K562 (cell line): Measurements from ENCODE around the gene PSMG3. TPM values are rescaled to one million over a fixed set of nuclear protein-coding genes. Genes with fewer than 3 reads are reported as not detected.

ENCODE experiments used
- ATAC-seq: fragments of 200-7000 bp; cut with Tn5 transposase; 3 replicates; pipeline ENCODE4 v1.9.1; 2020; ENCODE audit warnings: moderate library complexity
- BruUV-seq: library from RNA; stranded (reverse); fragments of 400-500 nt; replicated peaks from 2 replicates; lab custom pipeline; 2021; lab: Mats Ljungman, UMichigan
- CTCF ChIA-PET: fragments of 300-600 bp; formaldehyde crosslinking; extraction: SDS; loops from one replicate; lab custom pipeline; 2021; ENCODE audit warnings: low intra/inter-chr PET ratio; lab: Yijun Ruan, JAX
- POLR2A ChIA-PET: fragments of 300-600, 350-650 bp; sonication (Branson Sonifier 250); formaldehyde crosslinking; extraction: SDS; loops from one replicate; lab custom pipeline; 2021; ENCODE audit warnings: antibody characterized with exemption, inconsistent platforms; lab: Yijun Ruan, JAX
- DNase-seq, 4 experiments: peaks; one replicate each; pipeline versions ENCODE4 v3.0.0 to v3.0.0-alpha.2; 2011 to 2018; ENCODE audit warnings: low spot score in 3 of 4, mixed read lengths in 3 of 4; ENCODE audit errors: extremely low read depth in 1 of 4
- FAIRE-seq: peaks from 2 replicates; lab custom pipeline; 2011; peaks lifted over from hg19 to GRCh38; lab: Jason Lieb, UNC
- H2AFZ ChIP-seq: 2 replicates; pipeline ENCODE4 v1.6.0; 2011; ENCODE audit warnings: low read depth, low read length, control low read depth, inconsistent platforms
- H3K27ac ChIP-seq: fragments of 200-600 bp; 3 replicates; pipeline ENCODE4 v1.8.0; 2011; ENCODE audit warnings: low read depth, mild to moderate bottlenecking, control low read depth, inconsistent platforms, low read length, moderate library complexity, mixed read lengths; ENCODE audit errors: extremely low read depth
- H3K27me3 ChIP-seq, 2 experiments: fragments of 300-600 bp in 1 of 2; 2 replicates in 1 of 2; 3 replicates in 1 of 2; pipeline versions ENCODE4 v1.6.0 to v1.8.0; 2011; ENCODE audit warnings: inconsistent platforms in 2 of 2, low read length in 2 of 2, mild to moderate bottlenecking in 1 of 2, mixed read lengths in 1 of 2, moderate library complexity in 1 of 2; ENCODE audit not compliant: control insufficient read depth in 2 of 2, insufficient read depth in 2 of 2
- H3K36me3 ChIP-seq: fragments of 300-600 bp; 3 replicates; pipeline ENCODE4 v1.8.0; 2011; ENCODE audit warnings: mild to moderate bottlenecking, low read length, inconsistent platforms; ENCODE audit not compliant: control insufficient read depth, insufficient read depth
- H3K4me1 ChIP-seq, 2 experiments: fragments of 200-600 bp in 1 of 2; replicated peaks in 1 of 2; 2 replicates in 1 of 2; 3 replicates in 1 of 2; pipeline versions ENCODE4 v1.5.1 to v1.8.0; 2011; ENCODE audit warnings: inconsistent platforms in 2 of 2, low read length in 2 of 2, mild to moderate bottlenecking in 1 of 2, mixed read lengths in 1 of 2, moderate library complexity in 1 of 2; ENCODE audit not compliant: control insufficient read depth in 2 of 2, insufficient read depth in 2 of 2
- H3K4me2 ChIP-seq: 2 replicates; pipeline ENCODE4 v1.6.1; 2011; ENCODE audit warnings: low read length, control low read depth, inconsistent platforms, mixed read lengths; ENCODE audit not compliant: insufficient read depth
- H3K4me3 ChIP-seq: fragments of 200-600 bp; sonication (generic), shearing (Covaris generic); 2 replicates; pipeline ENCODE4 v1.5.1; 2016; ENCODE audit warnings: control low read depth, inconsistent platforms
- H3K79me2 ChIP-seq: fragments of 200-600 bp; 3 replicates; pipeline ENCODE4 v1.8.0; 2011; ENCODE audit warnings: low read length, inconsistent platforms; ENCODE audit not compliant: control insufficient read depth, insufficient read depth
- H3K9ac ChIP-seq, 2 experiments: 2 replicates each; pipeline versions ENCODE4 v1.6.0 to v1.6.1; 2011; ENCODE audit warnings: low read depth in 2 of 2, low read length in 2 of 2, control low read depth in 1 of 2, inconsistent platforms in 1 of 2, mild to moderate bottlenecking in 1 of 2, mixed read lengths in 1 of 2; ENCODE audit not compliant: insufficient read depth in 1 of 2
- H3K9me1 ChIP-seq: one replicate; pipeline ENCODE4 v1.6.0; 2011; ENCODE audit warnings: inconsistent platforms, mild to moderate bottlenecking, low read length, moderate library complexity; ENCODE audit not compliant: control insufficient read depth, insufficient read depth
- H3K9me3 ChIP-seq: replicated peaks from 2 replicates; pipeline ENCODE4 v1.5.1; 2011; ENCODE audit warnings: low read depth, low read length, inconsistent platforms; ENCODE audit not compliant: control insufficient read depth, insufficient read depth
- H4K20me1 ChIP-seq: replicated peaks from 2 replicates; pipeline ENCODE4 v1.6.1; 2011; ENCODE audit warnings: low read length, inconsistent platforms, mixed read lengths; ENCODE audit not compliant: control insufficient read depth, insufficient read depth
- ETV5 ChIP-seq: sonication (generic); formaldehyde crosslinking; IDR thresholded peaks from 2 replicates; pipeline ENCODE4 v1.4.0; 2020; ENCODE audit warnings: low read depth, mild to moderate bottlenecking, missing genetic modification reagents
- POLR2B ChIP-seq: fragments of 450-650 bp; IDR thresholded peaks from 2 replicates; pipeline ENCODE4 v1.6.1; 2018; ENCODE audit warnings: low read depth; ENCODE audit not compliant: partially characterized antibody
- TCF3 ChIP-seq: sonication (generic); formaldehyde crosslinking; IDR thresholded peaks from 2 replicates; pipeline ENCODE4 v1.4.0; 2020; ENCODE audit warnings: mild to moderate bottlenecking, missing genetic modification reagents
- ZNF695 ChIP-seq: fragments of 450-650 bp; formaldehyde crosslinking; IDR thresholded peaks from 2 replicates; pipeline ENCODE4 v1.4.0; 2020; ENCODE audit warnings: mild to moderate bottlenecking, moderate library complexity
- WGBS: fragments of 100-300 bp; shearing (Covaris generic); methylation state at CpG from one replicate; pipeline ENCODE4 v1.1.6; 2016; ENCODE audit warnings: low coverage, mixed read lengths; ENCODE audit not compliant: insufficient coverage; ENCODE audit errors: missing lambda C conversion rate; 5-methylcytosine and 5-hydroxymethylcytosine counted together
- in situ Hi-C: fragments of 300-500 bp; cut with MboI; formaldehyde crosslinking; loops from 4 replicates; pipeline ENCODE4 v1.15.0; 2018; ENCODE audit warnings: inconsistent platforms, mixed read lengths
- intact Hi-C: fragments of 100-400 bp; cut with micrococcal nuclease; formaldehyde crosslinking; loops from 2 replicates; pipeline ENCODE4 v1.14.2; 2022
- polyA plus RNA-seq, 8 experiments: library from polyadenylated mRNA; depleted of rRNA in 4 of 8; stranded (reverse) in 5 of 8; unstranded in 3 of 8; fragments of >200 nt; fragmentation: Nextera tagmentation in 2 of 8; fragmentation: Illumina TruSeq in 1 of 8; extraction: Ambion mirVana in 2 of 8; extraction: Trizol in 1 of 8; gene quantifications; 2 replicates each; pipeline versions ENCODE4 v1.2.1 to v1.2.3, GENCODE V29; 2011 to 2014; ENCODE audit warnings: inconsistent platforms in 1 of 8, missing spikeins in 1 of 8
- total RNA-seq, 7 experiments: library from RNA; depleted of rRNA in 6 of 7; stranded (reverse); fragments of >200 nt in 6 of 7; fragmentation: Illumina TruSeq in 2 of 7; extraction: Trizol in 2 of 7; gene quantifications; 2 replicates each; pipeline versions ENCODE4 v1.2.1 to v1.2.3, GENCODE V29; 2011 to 2021; ENCODE audit warnings: low replicate concordance in 1 of 7
- TF ChIP-seq, protein P1 (sequence below): sonication (generic); formaldehyde crosslinking; IDR thresholded peaks from 2 replicates; pipeline ENCODE4 v1.8.1; 2023; ENCODE audit warnings: mild to moderate bottlenecking, missing genetic modification reagents
- TF ChIP-seq, protein P2 (sequence below): fragments of 450-650 bp; formaldehyde crosslinking; IDR thresholded peaks from 2 replicates; pipeline ENCODE4 v1.4.0; 2020; ENCODE audit warnings: mild to moderate bottlenecking, moderate library complexity

The PSMG3 gene
- total and polyA plus RNA-seq, 9 of the 15 experiments (the other 6 are each of a cell fraction or from before 2014, with no cell fraction given), result 34.8 to 122 (median 80.1) TPM

DNA sequence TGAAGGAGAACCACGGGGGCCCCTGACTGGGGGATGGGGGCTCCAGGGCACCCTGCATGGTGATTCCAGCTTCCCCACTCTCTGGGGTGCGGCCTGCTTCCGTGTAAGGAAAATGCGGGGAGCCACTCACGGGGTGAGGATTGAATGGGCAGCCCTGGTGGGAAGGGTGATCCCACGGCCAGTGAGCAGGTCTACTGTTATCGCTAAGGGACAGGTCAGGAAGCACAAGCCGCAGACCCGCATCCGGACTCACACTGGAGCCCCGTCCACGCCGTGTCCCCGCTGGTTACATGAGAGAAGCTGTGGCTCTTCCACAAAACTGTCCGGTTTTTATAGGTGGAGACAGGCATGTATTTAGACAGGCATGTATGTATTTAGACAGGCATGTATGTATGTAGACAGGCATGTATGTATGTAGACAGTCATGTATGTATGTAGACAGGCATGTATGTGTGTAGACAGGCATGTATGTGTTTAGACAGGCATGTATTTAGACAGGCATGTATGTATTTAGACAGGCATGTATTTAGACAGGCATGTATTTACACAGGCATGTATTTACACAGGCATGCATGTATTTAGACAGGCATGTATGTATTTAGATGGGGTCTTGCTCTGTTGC, 5.7 kb downstream of the PSMG3 start:
- no peaks in the 10 kb centered on the region for H3K9me1 ChIP-seq
- no peaks in the 10 kb centered on the region for H4K20me1 ChIP-seq
- CTCF ChIA-PET, result no interaction called here
- no peak for FAIRE-seq
- H3K4me3 ChIP-seq, result no peak overlapping the region
- intact Hi-C loops, result no loop called here
- no peak for ATAC-seq
- no peaks in the 10 kb centered on the region for H3K9me3 ChIP-seq
- TF ChIP-seq, protein P1, sequence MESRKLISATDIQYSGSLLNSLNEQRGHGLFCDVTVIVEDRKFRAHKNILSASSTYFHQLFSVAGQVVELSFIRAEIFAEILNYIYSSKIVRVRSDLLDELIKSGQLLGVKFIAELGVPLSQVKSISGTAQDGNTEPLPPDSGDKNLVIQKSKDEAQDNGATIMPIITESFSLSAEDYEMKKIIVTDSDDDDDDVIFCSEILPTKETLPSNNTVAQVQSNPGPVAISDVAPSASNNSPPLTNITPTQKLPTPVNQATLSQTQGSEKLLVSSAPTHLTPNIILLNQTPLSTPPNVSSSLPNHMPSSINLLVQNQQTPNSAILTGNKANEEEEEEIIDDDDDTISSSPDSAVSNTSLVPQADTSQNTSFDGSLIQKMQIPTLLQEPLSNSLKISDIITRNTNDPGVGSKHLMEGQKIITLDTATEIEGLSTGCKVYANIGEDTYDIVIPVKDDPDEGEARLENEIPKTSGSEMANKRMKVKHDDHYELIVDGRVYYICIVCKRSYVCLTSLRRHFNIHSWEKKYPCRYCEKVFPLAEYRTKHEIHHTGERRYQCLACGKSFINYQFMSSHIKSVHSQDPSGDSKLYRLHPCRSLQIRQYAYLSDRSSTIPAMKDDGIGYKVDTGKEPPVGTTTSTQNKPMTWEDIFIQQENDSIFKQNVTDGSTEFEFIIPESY, result peak; percentile 22; the same call in 1 of the 2 replicates
- no peak for TF ChIP-seq ZNF695 (CRISPR knock-in tag)
- TF ChIP-seq TCF3 (CRISPR knock-in tag), result peak; percentile 58
- TF ChIP-seq ETV5 (CRISPR knock-in tag), result peak; percentile 35; the same call in 1 of the 2 replicates
- no peak for TF ChIP-seq POLR2B
- TF ChIP-seq, protein P2, sequence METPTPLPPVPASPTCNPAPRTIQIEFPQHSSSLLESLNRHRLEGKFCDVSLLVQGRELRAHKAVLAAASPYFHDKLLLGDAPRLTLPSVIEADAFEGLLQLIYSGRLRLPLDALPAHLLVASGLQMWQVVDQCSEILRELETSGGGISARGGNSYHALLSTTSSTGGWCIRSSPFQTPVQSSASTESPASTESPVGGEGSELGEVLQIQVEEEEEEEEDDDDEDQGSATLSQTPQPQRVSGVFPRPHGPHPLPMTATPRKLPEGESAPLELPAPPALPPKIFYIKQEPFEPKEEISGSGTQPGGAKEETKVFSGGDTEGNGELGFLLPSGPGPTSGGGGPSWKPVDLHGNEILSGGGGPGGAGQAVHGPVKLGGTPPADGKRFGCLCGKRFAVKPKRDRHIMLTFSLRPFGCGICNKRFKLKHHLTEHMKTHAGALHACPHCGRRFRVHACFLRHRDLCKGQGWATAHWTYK (CRISPR knock-in tag), result no peak
- TF ChIP-seq, all 486 proteins: peak for 3
- Histone ChIP-seq H3K4me2 (no peak overlapping the region), H3K27ac (no peak overlapping the region), H3K4me1 (peaks cover 19 to 72% of the 10 kb centered on the region in 2 experiments; a peak in 4 of 5 replicates), H3K27me3 (no peaks in the 10 kb centered on the region), H3K79me2 (peaks cover 23% of the 10 kb centered on the region), H2AFZ (no peak overlapping the region), H3K36me3 (peaks cover 30% of the 10 kb centered on the region; the same call in 2 of the 3 replicates), H3K9ac (peak overlapping the region in 1 of 2 experiments; percentile 73; a peak in 2 of 4 replicates)
- peak in 1 of 4 experiments; percentile 37 for DNase-seq
- in situ Hi-C loops, result no loop called here
- BruUV-seq, result no TSS peak
- WGBS, result 71% methylated on average over 14 of the region's 15 CpGs
- POLR2A ChIA-PET, result interaction anchor here (0.6 kb wide), 1 partner anchor 815 kb away, joined by 3 read pairs; no protein-coding TSS in a partner anchor
